NCI-H2227 treated with DMSO at 0.1 percent for 48 hours (cell line): ENCODE measurements around the gene TRPM6.

Experiments
- DNase-seq: peaks from one replicate; lab custom pipeline; 2025; lab: John Stamatoyannopoulos, UW

The TRPM6 gene

GRCh38 chr9:74711341-74711740, 176.4 kb downstream of the TRPM6 start:
- DNase-seq, result no peak

DNA sequence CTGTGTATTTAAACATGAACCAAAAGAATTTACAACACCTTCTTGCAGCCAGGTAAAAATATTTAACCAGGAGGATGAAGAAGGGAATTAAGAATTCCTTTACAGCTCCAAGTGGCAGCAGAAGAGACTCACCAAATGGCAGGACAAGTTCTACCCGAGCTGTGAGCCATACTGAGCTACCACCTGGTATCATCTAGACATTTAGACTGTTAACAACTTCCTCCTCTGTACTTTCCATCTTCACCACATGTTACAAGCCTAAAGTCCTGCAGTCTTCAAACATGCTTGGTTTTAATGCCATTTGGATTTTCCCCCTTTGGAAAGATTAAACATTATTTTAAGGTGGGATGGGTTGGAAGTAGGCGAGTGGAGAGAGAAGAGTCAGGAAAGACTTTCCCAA, 190.2 kb downstream of the TRPM6 start:
- DNase-seq, result no peak

- DNase-seq, result no peak
Observed at GRCh38 chr9:74696520-74696919, 191.2 kb downstream of the TRPM6 start.

- DNase-seq, result no peak
Observed at GRCh38 chr9:74691058-74691457, 196.7 kb downstream of the TRPM6 start.

DNA sequence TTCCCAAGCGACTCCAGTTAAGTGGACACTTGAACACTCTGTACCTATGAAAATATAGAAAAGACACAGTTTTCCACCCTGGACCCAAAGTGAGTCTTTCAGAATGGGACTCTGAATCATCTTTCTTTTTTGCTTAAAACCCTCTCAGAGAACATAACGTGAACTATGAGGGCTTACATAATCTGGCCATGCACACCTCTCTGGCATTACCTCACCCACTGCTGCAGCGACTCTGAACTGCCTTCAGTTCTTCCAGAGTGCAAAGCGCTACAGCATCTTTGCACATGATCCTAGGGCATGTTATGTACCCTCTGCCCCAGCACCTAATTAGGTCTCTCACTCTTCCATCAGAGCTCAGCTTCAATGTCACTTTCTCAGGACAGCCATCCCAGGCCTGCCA, 204.4 kb downstream of the TRPM6 start:
- DNase-seq, result no peak

DNA sequence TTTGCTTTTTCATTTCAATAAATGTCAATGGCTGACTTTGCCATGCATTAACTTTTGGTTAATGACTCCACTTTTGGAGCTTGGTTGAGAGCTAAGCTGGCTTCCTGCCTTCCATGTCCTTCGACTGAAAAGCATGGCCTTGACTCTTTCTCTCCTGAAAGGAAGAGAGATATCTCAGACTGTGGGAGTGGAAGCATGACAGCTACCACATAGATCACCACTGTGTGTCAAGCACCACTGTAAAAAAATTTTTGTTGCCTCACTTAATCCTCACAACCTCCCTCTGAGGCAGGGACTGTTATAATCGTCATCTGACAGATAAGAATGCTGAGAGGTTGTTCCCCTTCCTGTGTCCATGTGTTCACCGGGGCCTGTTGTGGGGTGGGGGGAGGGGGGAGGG, 205.8 kb downstream of the TRPM6 start:
- DNase-seq, result no peak

- DNase-seq, result no peak
Observed at GRCh38 chr9:74674077-74674476, 213.6 kb downstream of the TRPM6 start.
